ENCODE measurements around the gene POLK. TPM values are rescaled to one million over a fixed set of nuclear protein-coding genes. Genes with fewer than 3 reads are reported as not detected.

The POLK gene
- total and polyA plus RNA-seq, 4 donors = 3.7 to 20.6 (median 9.8) TPM

DNA sequence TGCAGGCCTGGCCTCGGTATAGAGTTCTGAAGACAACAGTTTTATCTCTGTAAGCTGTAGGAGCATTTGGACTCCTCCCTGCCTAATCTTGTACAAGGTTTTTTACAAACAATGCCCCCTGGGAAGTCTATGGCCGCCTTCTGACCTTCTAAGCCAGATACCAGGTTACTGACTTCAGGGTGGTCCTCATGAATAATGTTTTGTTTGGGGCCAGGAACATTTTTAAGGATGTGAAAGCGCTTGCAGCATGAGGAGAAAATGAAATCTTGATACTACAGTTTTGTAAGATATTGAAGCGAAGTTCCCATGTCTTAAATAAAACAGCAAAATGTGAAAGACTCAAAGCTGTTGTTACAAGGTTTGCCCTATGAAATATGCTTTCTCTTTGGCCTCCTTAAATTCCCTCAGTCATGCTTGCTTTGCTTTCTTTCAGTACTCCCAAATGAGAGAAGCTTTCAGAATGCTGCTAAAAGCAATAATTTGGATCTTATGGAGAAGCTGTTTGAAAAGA, 104.7 kb downstream of the POLK start (continued):
- TF ChIP-seq EGR1 (IDR thresholded peaks at IDR 0.05; ENCODE audit: low read depth in 2 of 2) = no peak
- no peak for TF ChIP-seq FOXA2 (IDR thresholded peaks at IDR 0.05)

DNA sequence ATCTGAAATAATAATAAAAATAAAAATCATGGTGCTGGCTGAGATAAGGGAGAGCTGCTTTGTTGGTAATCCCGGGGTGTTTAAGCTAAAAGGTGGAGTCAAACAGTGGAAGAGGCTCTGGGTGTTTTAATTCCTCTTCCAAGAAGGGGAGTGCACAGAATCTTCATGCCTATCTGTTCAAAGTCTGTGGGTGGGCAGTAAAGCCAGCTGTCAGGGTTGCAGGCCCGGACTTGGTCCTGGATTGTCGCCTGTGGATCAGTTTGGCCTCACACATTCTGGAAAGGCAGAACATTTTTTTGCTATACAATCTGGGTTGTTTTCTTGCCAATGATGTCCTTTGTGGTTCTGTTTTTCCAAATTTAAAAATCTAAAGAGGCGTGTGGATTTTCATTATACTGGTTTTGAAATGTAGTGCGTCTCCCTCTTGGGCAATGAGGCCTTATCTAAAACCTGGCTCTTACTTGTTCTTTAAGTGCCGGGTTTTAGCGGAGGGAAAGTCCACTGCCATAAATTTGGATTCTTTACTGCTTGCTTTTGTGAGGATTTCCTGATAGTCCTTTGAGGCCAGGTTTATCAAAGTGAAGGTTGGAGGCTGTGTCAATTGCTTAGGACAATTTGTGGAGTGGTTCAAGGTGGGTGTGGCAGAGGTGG, 105.4 kb downstream of the POLK start:
- no peaks in the 10 kb centered on the region for H3K36me3 ChIP-seq (ENCODE audit: control insufficient read depth in 4 of 4, insufficient read depth in 3 of 4, low read depth in 1 of 4, low read length in 3 of 4)
- no peaks in the 10 kb centered on the region for H3K27me3 ChIP-seq (ENCODE audit: control insufficient read depth in 4 of 4, insufficient read depth in 4 of 4, low read length in 3 of 4)
- H3K27ac ChIP-seq (ENCODE audit: low read depth in 1 of 2, low read length in 2 of 2) = no peak overlapping the region
- no peaks in the 10 kb centered on the region for H3K9me3 ChIP-seq (ENCODE audit: control insufficient read depth in 4 of 4, low read length in 3 of 4)
- DNase-seq (ENCODE audit: low spot score) = no peak
- H3K4me3 ChIP-seq (ENCODE audit: low read depth in 1 of 3, low read length in 3 of 3) = no peak overlapping the region
- H3K4me1 ChIP-seq (ENCODE audit: control insufficient read depth in 4 of 4, insufficient read depth in 4 of 4, low read length in 3 of 4) = peaks cover 2 to 11% (median 6%) of the 10 kb centered on the region in 4 donors
- 85% methylated on average over 7 of the region's 7 CpGs for WGBS
- H3K9ac ChIP-seq (ENCODE audit: low read depth in 1 of 2, low read length in 2 of 2) = no peak overlapping the region
- TF ChIP-seq, protein P1, sequence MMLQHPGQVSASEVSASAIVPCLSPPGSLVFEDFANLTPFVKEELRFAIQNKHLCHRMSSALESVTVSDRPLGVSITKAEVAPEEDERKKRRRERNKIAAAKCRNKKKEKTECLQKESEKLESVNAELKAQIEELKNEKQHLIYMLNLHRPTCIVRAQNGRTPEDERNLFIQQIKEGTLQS (IDR thresholded peaks at IDR 0.05) = no peak
- TF ChIP-seq HNF4G (IDR thresholded peaks at IDR 0.05) (no peak), NR2F2 (IDR thresholded peaks at IDR 0.05) (no peak), SP1 (IDR thresholded peaks at IDR 0.05) (no peak)

DNA sequence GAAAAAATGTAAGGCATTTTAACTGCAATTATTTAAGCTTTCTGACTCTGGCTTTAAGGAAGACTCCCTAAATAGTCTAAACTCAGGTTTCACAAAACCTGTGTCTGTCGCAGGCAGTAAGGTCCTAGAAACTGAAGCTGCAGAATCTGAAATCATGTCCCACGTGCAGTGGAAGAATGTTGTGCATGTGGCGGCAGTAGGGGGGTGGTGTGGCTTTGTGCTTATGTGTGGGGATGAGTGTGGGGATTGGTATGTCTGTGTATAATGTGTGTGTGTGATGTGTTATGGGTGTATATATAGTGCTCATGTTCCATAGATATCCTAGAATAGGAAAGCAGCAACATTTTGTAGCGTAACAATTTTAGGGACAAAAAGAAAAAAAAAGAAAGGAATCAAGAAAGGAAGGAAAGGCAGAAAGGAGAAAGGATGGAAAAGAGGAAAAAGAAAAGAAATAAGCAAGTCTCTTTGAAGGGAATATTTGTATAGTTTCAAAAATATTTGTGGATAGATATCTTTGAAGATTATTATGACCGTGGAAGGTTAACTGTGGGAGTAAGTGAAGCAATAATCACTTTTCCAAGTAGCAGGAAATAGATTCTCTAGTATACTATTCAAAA, 106.2 kb downstream of the POLK start:
- no peak overlapping the region for H3K27ac ChIP-seq (ENCODE audit: low read depth in 1 of 2, low read length in 2 of 2)
- peaks cover 2 to 19% (median 8%) of the 10 kb centered on the region in 4 donors for H3K4me1 ChIP-seq (ENCODE audit: control insufficient read depth in 4 of 4, insufficient read depth in 4 of 4, low read length in 3 of 4)
- 74% methylated on average over 5 of the region's 5 CpGs for WGBS

More for the DNA sequence above, 106.2 kb downstream of the POLK start:
- H3K36me3 ChIP-seq (ENCODE audit: control insufficient read depth in 4 of 4, insufficient read depth in 3 of 4, low read depth in 1 of 4, low read length in 3 of 4) = no peaks in the 10 kb centered on the region
- no peak for TF ChIP-seq FOXA2 (IDR thresholded peaks at IDR 0.05)
- no peak for TF ChIP-seq FOXA1 (IDR thresholded peaks at IDR 0.05)
- TF ChIP-seq, protein P2, sequence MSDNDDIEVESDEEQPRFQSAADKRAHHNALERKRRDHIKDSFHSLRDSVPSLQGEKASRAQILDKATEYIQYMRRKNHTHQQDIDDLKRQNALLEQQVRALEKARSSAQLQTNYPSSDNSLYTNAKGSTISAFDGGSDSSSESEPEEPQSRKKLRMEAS (IDR thresholded peaks at IDR 0.05) = no peak
- no peak for TF ChIP-seq HNF4A (conservative IDR thresholded peaks at IDR 0.05)
- TF ChIP-seq RXRA (IDR thresholded peaks at IDR 0.05) = no peak
- TF ChIP-seq YY1 (IDR thresholded peaks at IDR 0.05) = no peak
- no peak for TF ChIP-seq SP1 (IDR thresholded peaks at IDR 0.05)
- TF ChIP-seq, protein P1 (IDR thresholded peaks at IDR 0.05) = no peak
- no peak for TF ChIP-seq HNF4G (IDR thresholded peaks at IDR 0.05)
- TF ChIP-seq, protein P3, sequence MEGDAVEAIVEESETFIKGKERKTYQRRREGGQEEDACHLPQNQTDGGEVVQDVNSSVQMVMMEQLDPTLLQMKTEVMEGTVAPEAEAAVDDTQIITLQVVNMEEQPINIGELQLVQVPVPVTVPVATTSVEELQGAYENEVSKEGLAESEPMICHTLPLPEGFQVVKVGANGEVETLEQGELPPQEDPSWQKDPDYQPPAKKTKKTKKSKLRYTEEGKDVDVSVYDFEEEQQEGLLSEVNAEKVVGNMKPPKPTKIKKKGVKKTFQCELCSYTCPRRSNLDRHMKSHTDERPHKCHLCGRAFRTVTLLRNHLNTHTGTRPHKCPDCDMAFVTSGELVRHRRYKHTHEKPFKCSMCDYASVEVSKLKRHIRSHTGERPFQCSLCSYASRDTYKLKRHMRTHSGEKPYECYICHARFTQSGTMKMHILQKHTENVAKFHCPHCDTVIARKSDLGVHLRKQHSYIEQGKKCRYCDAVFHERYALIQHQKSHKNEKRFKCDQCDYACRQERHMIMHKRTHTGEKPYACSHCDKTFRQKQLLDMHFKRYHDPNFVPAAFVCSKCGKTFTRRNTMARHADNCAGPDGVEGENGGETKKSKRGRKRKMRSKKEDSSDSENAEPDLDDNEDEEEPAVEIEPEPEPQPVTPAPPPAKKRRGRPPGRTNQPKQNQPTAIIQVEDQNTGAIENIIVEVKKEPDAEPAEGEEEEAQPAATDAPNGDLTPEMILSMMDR (IDR thresholded peaks at IDR 0.05; ENCODE audit: low read depth, low read length, missing input control) = no peak
- TF ChIP-seq, protein P4, sequence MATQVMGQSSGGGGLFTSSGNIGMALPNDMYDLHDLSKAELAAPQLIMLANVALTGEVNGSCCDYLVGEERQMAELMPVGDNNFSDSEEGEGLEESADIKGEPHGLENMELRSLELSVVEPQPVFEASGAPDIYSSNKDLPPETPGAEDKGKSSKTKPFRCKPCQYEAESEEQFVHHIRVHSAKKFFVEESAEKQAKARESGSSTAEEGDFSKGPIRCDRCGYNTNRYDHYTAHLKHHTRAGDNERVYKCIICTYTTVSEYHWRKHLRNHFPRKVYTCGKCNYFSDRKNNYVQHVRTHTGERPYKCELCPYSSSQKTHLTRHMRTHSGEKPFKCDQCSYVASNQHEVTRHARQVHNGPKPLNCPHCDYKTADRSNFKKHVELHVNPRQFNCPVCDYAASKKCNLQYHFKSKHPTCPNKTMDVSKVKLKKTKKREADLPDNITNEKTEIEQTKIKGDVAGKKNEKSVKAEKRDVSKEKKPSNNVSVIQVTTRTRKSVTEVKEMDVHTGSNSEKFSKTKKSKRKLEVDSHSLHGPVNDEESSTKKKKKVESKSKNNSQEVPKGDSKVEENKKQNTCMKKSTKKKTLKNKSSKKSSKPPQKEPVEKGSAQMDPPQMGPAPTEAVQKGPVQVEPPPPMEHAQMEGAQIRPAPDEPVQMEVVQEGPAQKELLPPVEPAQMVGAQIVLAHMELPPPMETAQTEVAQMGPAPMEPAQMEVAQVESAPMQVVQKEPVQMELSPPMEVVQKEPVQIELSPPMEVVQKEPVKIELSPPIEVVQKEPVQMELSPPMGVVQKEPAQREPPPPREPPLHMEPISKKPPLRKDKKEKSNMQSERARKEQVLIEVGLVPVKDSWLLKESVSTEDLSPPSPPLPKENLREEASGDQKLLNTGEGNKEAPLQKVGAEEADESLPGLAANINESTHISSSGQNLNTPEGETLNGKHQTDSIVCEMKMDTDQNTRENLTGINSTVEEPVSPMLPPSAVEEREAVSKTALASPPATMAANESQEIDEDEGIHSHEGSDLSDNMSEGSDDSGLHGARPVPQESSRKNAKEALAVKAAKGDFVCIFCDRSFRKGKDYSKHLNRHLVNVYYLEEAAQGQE (IDR thresholded peaks at IDR 0.05) = no peak
- TF ChIP-seq NR2F2 (IDR thresholded peaks at IDR 0.05) = no peak
- TF ChIP-seq TAF1 (conservative IDR thresholded peaks at IDR 0.05) = no peak
- H3K9me3 ChIP-seq (ENCODE audit: control insufficient read depth in 4 of 4, low read length in 3 of 4) = no peaks in the 10 kb centered on the region
- H3K27me3 ChIP-seq (ENCODE audit: control insufficient read depth in 4 of 4, insufficient read depth in 4 of 4, low read length in 3 of 4) = no peaks in the 10 kb centered on the region
- H3K9ac ChIP-seq (ENCODE audit: low read depth in 1 of 2, low read length in 2 of 2) = no peak overlapping the region
- no peak overlapping the region for H3K4me3 ChIP-seq (ENCODE audit: low read depth in 1 of 3, low read length in 3 of 3)
- DNase-seq (ENCODE audit: low spot score) = no peak
